Measurements from ENCODE around the gene SLC24A2.

DNA sequence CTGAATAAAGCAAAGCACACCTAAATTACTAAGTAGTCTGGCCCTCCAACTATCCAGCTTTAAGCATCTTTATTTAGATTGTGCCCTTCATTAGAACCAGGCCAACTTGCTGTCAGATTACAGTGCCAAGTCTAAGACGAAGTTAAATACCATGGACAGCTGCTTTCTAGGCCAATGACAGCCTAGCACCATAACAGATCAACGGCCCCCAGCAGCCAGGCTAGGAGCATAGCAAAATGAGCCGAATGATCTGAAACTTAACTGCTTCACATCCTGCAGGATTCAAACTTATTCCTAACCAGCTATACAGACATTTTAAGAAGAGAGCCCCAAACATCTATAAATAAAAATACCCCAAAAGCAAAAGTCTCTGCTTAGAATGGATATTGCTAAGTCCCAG lies 6.8 kb downstream of the SLC24A2 start:
- TF ChIP-seq, protein P1, sequence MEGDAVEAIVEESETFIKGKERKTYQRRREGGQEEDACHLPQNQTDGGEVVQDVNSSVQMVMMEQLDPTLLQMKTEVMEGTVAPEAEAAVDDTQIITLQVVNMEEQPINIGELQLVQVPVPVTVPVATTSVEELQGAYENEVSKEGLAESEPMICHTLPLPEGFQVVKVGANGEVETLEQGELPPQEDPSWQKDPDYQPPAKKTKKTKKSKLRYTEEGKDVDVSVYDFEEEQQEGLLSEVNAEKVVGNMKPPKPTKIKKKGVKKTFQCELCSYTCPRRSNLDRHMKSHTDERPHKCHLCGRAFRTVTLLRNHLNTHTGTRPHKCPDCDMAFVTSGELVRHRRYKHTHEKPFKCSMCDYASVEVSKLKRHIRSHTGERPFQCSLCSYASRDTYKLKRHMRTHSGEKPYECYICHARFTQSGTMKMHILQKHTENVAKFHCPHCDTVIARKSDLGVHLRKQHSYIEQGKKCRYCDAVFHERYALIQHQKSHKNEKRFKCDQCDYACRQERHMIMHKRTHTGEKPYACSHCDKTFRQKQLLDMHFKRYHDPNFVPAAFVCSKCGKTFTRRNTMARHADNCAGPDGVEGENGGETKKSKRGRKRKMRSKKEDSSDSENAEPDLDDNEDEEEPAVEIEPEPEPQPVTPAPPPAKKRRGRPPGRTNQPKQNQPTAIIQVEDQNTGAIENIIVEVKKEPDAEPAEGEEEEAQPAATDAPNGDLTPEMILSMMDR (IDR thresholded peaks at IDR 0.05): no peak
- TF ChIP-seq POLR2AphosphoS5 (IDR thresholded peaks at IDR 0.05): no peak
